Tibial nerve (tissue), 4 donors: ENCODE results near the gene PPP3CB. TPM values are rescaled to one million over a fixed set of nuclear protein-coding genes. Genes with fewer than 3 reads are reported as not detected.

Source experiments
- DNase-seq, 2 donors: peaks; one replicate each; pipeline ENCODE4 v3.0.0-alpha.2; 2019; ENCODE audit warnings: low spot score in 2 of 2
- H3K27ac ChIP-seq, 4 donors: fragments of 200-600 bp; sonication (generic) in 3 of 4; one replicate each; pipeline ENCODE4 v1.5.1; 2017 to 2019; ENCODE audit warnings: mild to moderate bottlenecking in 1 of 4
- H3K27me3 ChIP-seq, 2 donors: fragments of 200-600 bp; sonication (generic) in 1 of 2; one replicate each; pipeline versions ENCODE4 v1.5.1 to v1.6.0; 2017 to 2019
- H3K36me3 ChIP-seq, 3 donors: fragments of 200-600 bp; sonication (generic); one replicate each; pipeline ENCODE4 v1.5.1; 2018 to 2019
- H3K4me1 ChIP-seq, 4 donors: fragments of 200-600 bp; sonication (generic) in 3 of 4; one replicate each; pipeline ENCODE4 v1.5.1; 2017 to 2019
- H3K4me3 ChIP-seq, 4 donors: fragments of 200-600 bp; sonication (generic) in 3 of 4; one replicate each; pipeline ENCODE4 v1.5.1; 2017 to 2019; ENCODE audit warnings: mild to moderate bottlenecking in 1 of 4, moderate library complexity in 1 of 4
- H3K9me3 ChIP-seq, 4 donors: fragments of 200-600 bp; sonication (generic) in 3 of 4; one replicate each; pipeline ENCODE4 v1.5.1; 2017 to 2019
- CTCF ChIP-seq, 5 experiments: fragments of 200-600 bp in 3 of 5; fragments of 450-650 bp in 2 of 5; sonication (generic) in 3 of 5; IDR thresholded peaks; one replicate each; pipeline ENCODE4 v1.5.1; 2016 to 2019; ENCODE audit warnings: antibody characterized with exemption in 5 of 5, mild to moderate bottlenecking in 3 of 5, moderate library complexity in 2 of 5
- EP300 ChIP-seq, 2 donors: sonication (generic); formaldehyde crosslinking; IDR thresholded peaks; one replicate each; pipeline ENCODE4 v1.6.1; 2017; ENCODE audit warnings: antibody characterized with exemption in 2 of 2, mild to moderate bottlenecking in 1 of 2
- POLR2A ChIP-seq, 2 donors: fragments of 450-650 bp; IDR thresholded peaks; one replicate each; pipeline ENCODE4 v1.6.1; 2017; ENCODE audit warnings: antibody characterized with exemption in 2 of 2, mild to moderate bottlenecking in 2 of 2, moderate library complexity in 2 of 2
- WGBS, 2 donors: methylation state at CpG; one replicate each; pipeline ENCODE4 v1.1.5; 2018; 5-methylcytosine and 5-hydroxymethylcytosine counted together
- total RNA-seq, 4 donors: library from RNA; depleted of rRNA; stranded (reverse); fragments of >200 nt; gene quantifications; one replicate each; pipeline ENCODE4 v1.1.0, GENCODE V29; 2016

PPP3CB gene
- total RNA-seq, 4 donors from 2014 or later = 47.1 to 75.6 (median 68.0) TPM

DNA sequence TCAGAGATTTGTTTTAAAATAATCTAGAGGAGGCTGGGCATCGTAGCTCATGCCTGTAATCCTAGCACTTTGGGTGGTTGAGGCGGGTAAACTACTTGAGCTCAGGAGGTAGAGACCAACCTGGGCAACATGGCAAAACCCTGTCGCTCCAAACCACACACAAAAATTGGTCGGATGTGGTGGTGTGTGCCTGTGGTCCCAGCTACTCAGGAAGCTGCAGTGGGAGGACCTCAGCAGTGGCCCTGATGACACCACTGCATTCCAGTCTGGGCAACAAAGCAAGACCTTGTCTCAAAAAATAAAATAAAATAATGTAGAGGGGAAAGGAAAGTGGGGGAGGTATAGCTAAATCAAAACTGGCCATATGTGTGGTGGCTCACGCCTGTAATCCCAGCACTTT lies 13.9 kb upstream of the PPP3CB start:
- Histone ChIP-seq H3K36me3 (peaks cover 0 to 61% (median 0%) of the 10 kb centered on the region in 3 donors), H3K9me3 (no peaks in the 10 kb centered on the region), H3K27ac (no peak overlapping the region), H3K4me1 (no peaks in the 10 kb centered on the region), H3K4me3 (no peak overlapping the region), H3K27me3 (no peaks in the 10 kb centered on the region)
- 90 to 91% methylated on average over 5 of the region's 5 CpGs for WGBS, 2 donors
- DNase-seq = no peak
- TF ChIP-seq EP300 (IDR thresholded peaks at IDR 0.05) (no peak), POLR2A (IDR thresholded peaks at IDR 0.05) (no peak), CTCF (IDR thresholded peaks at IDR 0.05) (no peak)

- no peak for DNase-seq
- Histone ChIP-seq H3K27me3 (no peaks in the 10 kb centered on the region), H3K27ac (no peak overlapping the region), H3K36me3 (peaks cover 0 to 59% (median 0%) of the 10 kb centered on the region in 3 donors), H3K4me3 (no peak overlapping the region), H3K4me1 (peaks cover 0 to 4% (median 0%) of the 10 kb centered on the region in 4 donors), H3K9me3 (no peaks in the 10 kb centered on the region)
- TF ChIP-seq EP300 (IDR thresholded peaks at IDR 0.05) (no peak), CTCF (IDR thresholded peaks at IDR 0.05) (no peak), POLR2A (IDR thresholded peaks at IDR 0.05) (no peak)
- 80 to 89% methylated on average over 1 of the region's 1 CpG for WGBS, 2 donors
Measured at GRCh38 chr10:73506491-73506890, 10.7 kb upstream of the PPP3CB start.

- peaks cover 0 to 6% (median 0%) of the 10 kb centered on the region in 4 donors for H3K4me1 ChIP-seq
- peaks cover 0 to 59% (median 0%) of the 10 kb centered on the region in 3 donors for H3K36me3 ChIP-seq
- DNase-seq = no peak
- H3K9me3 ChIP-seq = no peaks in the 10 kb centered on the region
- no peak overlapping the region for H3K4me3 ChIP-seq
- H3K27ac ChIP-seq = no peak overlapping the region
- TF ChIP-seq EP300 (IDR thresholded peaks at IDR 0.05) = no peak
- TF ChIP-seq CTCF (IDR thresholded peaks at IDR 0.05) = no peak
- no peak for TF ChIP-seq POLR2A (IDR thresholded peaks at IDR 0.05)
- no peaks in the 10 kb centered on the region for H3K27me3 ChIP-seq
Measured at GRCh38 chr10:73506074-73506473, 10.2 kb upstream of the PPP3CB start.

- Histone ChIP-seq H3K27me3 (no peaks in the 10 kb centered on the region), H3K9me3 (no peaks in the 10 kb centered on the region), H3K27ac (no peak overlapping the region), H3K4me3 (no peak overlapping the region), H3K36me3 (peaks cover 0 to 76% (median 0%) of the 10 kb centered on the region in 3 donors), H3K4me1 (peaks cover 0 to 6% (median 0%) of the 10 kb centered on the region in 4 donors)
- 97 to 100% methylated on average over 1 of the region's 1 CpG for WGBS, 2 donors
- DNase-seq = no peak
- TF ChIP-seq CTCF (IDR thresholded peaks at IDR 0.05) (no peak), EP300 (IDR thresholded peaks at IDR 0.05) (no peak), POLR2A (IDR thresholded peaks at IDR 0.05) (no peak)
Measured at GRCh38 chr10:73503037-73503436, 7.2 kb upstream of the PPP3CB start.

- H3K36me3 ChIP-seq = peaks cover 0 to 87% (median 0%) of the 10 kb centered on the region in 3 donors
- TF ChIP-seq EP300 (IDR thresholded peaks at IDR 0.05) (no peak), POLR2A (IDR thresholded peaks at IDR 0.05) (no peak), CTCF (IDR thresholded peaks at IDR 0.05) (no peak)
- H3K4me3 ChIP-seq = no peak overlapping the region
Measured at GRCh38 chr10:73501651-73502050, 5.8 kb upstream of the PPP3CB start.

More at GRCh38 chr10:73501651-73502050, 5.8 kb upstream of the PPP3CB start:
- Histone ChIP-seq H3K4me1 (peaks cover 0 to 10% (median 2%) of the 10 kb centered on the region in 4 donors), H3K27ac (no peak overlapping the region), H3K9me3 (no peaks in the 10 kb centered on the region), H3K27me3 (no peaks in the 10 kb centered on the region)
- no peak for DNase-seq
